ENCODE data around the gene MINDY2. TPM values are rescaled to one million over a fixed set of nuclear protein-coding genes. Genes with fewer than 3 reads are reported as not detected.
"Not testable (repeated sequence)": the region's sequence is repeated elsewhere in the genome, so short reads cannot be mapped to it uniquely, and the experiment has no call there.

MINDY2 gene
- total RNA-seq, 1 experiment from 2014 or later: 13.4 TPM

GRCh38 chr15:58752716-58753115 lies 18.4 kb upstream of the MINDY2 start:
- DNase-seq (ENCODE audit: low read depth): no peak

- no peak for DNase-seq (ENCODE audit: low read depth)
Observed at GRCh38 chr15:58755350-58755749, 15.8 kb upstream of the MINDY2 start.

- DNase-seq (ENCODE audit: low read depth): no peak
Observed at GRCh38 chr15:58755956-58756355, 15.1 kb upstream of the MINDY2 start.

GRCh38 chr15:58758141-58758540 lies 13.0 kb upstream of the MINDY2 start:
- peak; percentile 57 for DNase-seq (ENCODE audit: low read depth)

GRCh38 chr15:58760385-58761009 lies 10.6 kb upstream of the MINDY2 start:
- no peak for DNase-seq (ENCODE audit: low read depth)

- DNase-seq (ENCODE audit: low read depth): no peak
Observed at GRCh38 chr15:58761010-58761388, 10.1 kb upstream of the MINDY2 start.

GRCh38 chr15:58762285-58762684 lies 8.8 kb upstream of the MINDY2 start:
- no peak for DNase-seq (ENCODE audit: low read depth)

GRCh38 chr15:58762731-58763130 lies 8.4 kb upstream of the MINDY2 start:
- DNase-seq (ENCODE audit: low read depth): no peak

GRCh38 chr15:58764468-58764867 lies 6.6 kb upstream of the MINDY2 start:
- no peak for DNase-seq (ENCODE audit: low read depth)

- no peak for DNase-seq (ENCODE audit: low read depth)
Observed at GRCh38 chr15:58766290-58766689, 4.8 kb upstream of the MINDY2 start.

- not testable (repeated sequence) for DNase-seq (ENCODE audit: low read depth)
Observed at GRCh38 chr15:58768601-58769004, 2.5 kb upstream of the MINDY2 start.

GRCh38 chr15:58770519-58770856 lies 614 bp upstream of the MINDY2 start:
- DNase-seq (ENCODE audit: low read depth): peak; percentile 79

- DNase-seq (ENCODE audit: low read depth): peak; percentile 13
Observed at GRCh38 chr15:58771621-58772250, 634 bp downstream of the MINDY2 start.

- DNase-seq (ENCODE audit: low read depth): no peak
Observed at GRCh38 chr15:58773024-58773423, 1.9 kb downstream of the MINDY2 start.

- no peak for DNase-seq (ENCODE audit: low read depth)
Observed at GRCh38 chr15:58775402-58775801, 4.3 kb downstream of the MINDY2 start.

- DNase-seq (ENCODE audit: low read depth): no peak
Observed at GRCh38 chr15:58777107-58777506, 6.0 kb downstream of the MINDY2 start.

- DNase-seq (ENCODE audit: low read depth): no peak
Observed at GRCh38 chr15:58779554-58779953, 8.5 kb downstream of the MINDY2 start.

GRCh38 chr15:58785355-58785754 lies 14.3 kb downstream of the MINDY2 start:
- no peak for DNase-seq (ENCODE audit: low read depth)

GRCh38 chr15:58788056-58788710 lies 17.1 kb downstream of the MINDY2 start:
- DNase-seq (ENCODE audit: low read depth): no peak

- DNase-seq (ENCODE audit: low read depth): no peak
Observed at GRCh38 chr15:58793862-58794261, 22.8 kb downstream of the MINDY2 start.

GRCh38 chr15:58795825-58796224 lies 24.7 kb downstream of the MINDY2 start:
- DNase-seq (ENCODE audit: low read depth): no peak

GRCh38 chr15:58797505-58797904 lies 26.4 kb downstream of the MINDY2 start:
- no peak for DNase-seq (ENCODE audit: low read depth)

GRCh38 chr15:58805095-58805494 lies 34.0 kb downstream of the MINDY2 start:
- peak; percentile 5 for DNase-seq (ENCODE audit: low read depth)

Measured in LHCN-M2 (cell line).